Caki2 (cell line): ENCODE measurements around the gene ANKRD10. TPM values are rescaled to one million over a fixed set of nuclear protein-coding genes. Genes with fewer than 3 reads are reported as not detected.

Experiments
- DNase-seq: peaks from one replicate; pipeline ENCODE4 v3.0.0-alpha.2; 2015; ENCODE audit warnings: low read depth
- in situ Hi-C: cut with HindIII; loops from 2 replicates; pipeline ENCODE4 v1.10.0; 2016; ENCODE audit warnings: low sequenced_read_pairs, low pct_unique_long_range_greater_than_20kb, mixed read lengths
- total RNA-seq: library from RNA; depleted of rRNA; stranded (reverse); fragments of >200 nt; shearing (Covaris generic); gene quantifications from 2 replicates; pipeline ENCODE4 v1.2.3, GENCODE V29; 2014; ENCODE audit warnings: low replicate concordance

The ANKRD10 gene
- total RNA-seq, 1 experiment from 2014 or later: 36.1 TPM

DNA sequence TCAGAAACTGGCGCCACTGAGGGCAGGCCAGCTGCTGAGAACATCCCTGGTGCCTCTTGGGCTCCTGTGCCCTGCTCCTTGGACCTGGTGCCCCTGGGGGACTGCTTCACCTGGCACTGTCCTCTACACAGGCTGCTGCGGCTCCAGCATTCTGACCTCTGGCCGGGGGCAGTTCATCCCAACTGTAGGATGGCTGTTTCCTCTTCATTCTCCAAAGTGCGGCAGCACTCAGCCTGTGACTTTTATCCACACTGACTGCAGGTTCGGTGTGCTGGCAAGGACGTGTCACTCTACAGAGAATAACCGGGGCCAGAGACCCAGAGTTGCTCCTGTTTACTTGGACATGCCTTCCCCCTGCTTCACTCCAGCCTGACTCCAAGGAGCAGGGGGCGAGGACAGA lies 7.6 kb upstream of the ANKRD10 start:
- no peak for DNase-seq
- in situ Hi-C loops: no loop called here

DNA sequence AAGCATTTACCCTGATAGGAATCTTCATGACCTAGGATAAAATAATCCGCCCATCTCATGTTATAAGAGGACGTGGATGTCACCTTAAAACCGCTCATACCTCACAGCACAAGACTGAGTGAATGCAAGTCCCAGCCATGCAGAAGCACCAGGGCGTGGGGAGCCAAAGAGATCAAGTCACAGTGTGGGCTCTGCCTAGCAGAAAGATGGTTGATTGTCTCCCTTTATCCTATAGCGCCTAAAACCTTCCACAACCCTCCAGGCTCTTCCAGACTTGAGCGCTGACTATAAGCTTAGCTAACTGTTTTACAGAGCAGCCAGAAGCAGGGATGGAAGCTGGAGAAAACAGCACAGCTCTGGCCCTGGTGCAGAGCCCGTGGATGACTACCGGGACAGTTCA lies 6.8 kb upstream of the ANKRD10 start:
- in situ Hi-C loops: no loop called here

DNA sequence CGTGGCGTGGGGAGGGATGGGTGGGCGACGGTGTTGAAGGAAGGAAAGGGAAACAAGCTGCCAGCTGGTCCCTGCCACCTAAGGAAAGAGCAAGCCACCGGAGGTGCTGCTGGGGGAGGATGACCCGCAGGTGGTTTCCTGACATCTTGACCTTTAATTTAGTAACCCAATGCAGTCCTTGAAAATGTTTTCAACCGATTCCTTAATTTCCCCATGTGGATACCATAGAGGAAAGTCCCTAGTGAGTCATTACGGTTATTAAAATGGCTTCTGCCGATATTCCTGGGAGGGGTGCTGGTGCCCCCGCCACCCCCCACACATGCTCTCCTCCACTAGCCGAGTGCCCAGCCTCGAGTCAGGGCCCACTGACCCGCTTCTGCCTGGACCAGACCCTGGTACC lies 6.3 kb upstream of the ANKRD10 start:
- in situ Hi-C loops: no loop called here
- DNase-seq: no peak

More for the DNA sequence above, 6.8 kb upstream of the ANKRD10 start:
- no peak for DNase-seq

DNA sequence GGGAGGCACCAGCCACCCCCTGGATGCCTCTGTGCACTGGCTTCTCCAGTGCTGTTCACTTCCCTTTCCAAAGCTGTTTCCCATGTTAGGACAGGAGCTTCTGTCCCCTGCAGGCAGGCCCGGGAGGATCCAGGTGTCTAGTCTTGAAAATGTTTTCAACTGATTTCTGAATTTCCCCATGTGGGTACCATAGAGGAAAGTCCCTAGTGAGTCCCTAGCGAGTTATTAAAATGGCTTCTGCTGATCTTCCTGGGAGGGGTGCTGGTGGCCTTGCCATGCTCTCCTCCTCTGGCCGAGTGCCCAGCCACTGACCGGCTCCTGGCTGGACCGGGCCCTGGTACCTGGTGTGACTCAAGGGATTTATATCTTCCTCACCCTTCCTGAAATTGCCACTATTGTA lies 5.2 kb upstream of the ANKRD10 start:
- in situ Hi-C loops: no loop called here
- no peak for DNase-seq

DNA sequence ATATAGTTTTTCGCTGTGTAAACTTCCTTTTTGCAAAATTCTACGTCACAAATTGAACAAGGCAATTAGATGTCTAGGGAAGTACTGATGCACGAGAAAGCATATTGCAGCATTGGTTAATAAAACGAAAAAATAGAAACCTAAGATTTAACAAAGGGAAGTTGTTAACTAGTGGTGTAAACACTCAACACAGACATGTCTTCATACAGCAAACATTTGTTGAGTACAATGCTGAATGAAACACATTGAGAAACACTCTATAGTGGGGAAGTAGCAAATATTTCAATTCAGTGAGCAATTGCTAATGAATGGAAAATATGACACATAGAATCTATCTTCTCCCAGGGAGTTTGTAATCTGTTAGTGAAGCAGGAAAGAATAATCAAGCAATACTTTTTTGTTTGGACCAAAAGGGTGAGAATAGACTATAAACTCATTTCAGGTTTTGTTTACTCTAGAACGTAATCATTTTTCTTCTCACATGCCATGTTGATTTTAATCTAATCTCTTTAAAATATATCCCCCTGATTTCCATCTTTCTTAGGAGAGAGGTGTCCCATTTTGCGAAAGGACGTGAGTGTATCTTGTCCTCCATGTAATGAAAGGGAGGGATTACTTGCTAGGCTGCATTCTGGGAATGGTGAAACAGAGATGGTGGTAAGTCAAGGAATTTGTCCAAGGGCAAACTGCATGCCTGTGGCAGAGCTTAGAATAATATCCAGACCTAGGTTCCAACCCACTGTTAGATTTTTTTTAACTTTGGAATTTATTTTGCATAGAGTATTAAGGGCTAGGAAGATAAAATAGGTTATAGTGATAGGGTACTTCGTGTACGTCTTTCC lies 1.7 kb upstream of the ANKRD10 start:
- in situ Hi-C loops: no loop called here
- no peak for DNase-seq

DNA sequence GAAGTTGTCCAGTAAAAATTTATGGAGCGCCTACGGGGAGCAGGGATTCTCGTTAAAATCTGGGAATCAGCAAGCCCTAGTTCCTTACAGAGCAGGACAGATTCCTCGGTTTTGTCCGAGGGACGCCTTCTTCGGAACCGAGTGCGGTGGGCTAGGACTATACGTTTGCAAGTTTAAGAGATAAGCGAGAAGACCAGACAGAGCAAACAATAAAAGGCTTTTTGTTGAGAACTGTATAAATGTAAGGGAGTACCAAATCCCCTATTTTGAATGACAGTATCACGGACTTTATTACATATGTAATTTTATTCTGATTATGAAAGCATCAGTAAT lies 971 bp upstream of the ANKRD10 start:
- in situ Hi-C loops: no loop called here
- DNase-seq: no peak

DNA sequence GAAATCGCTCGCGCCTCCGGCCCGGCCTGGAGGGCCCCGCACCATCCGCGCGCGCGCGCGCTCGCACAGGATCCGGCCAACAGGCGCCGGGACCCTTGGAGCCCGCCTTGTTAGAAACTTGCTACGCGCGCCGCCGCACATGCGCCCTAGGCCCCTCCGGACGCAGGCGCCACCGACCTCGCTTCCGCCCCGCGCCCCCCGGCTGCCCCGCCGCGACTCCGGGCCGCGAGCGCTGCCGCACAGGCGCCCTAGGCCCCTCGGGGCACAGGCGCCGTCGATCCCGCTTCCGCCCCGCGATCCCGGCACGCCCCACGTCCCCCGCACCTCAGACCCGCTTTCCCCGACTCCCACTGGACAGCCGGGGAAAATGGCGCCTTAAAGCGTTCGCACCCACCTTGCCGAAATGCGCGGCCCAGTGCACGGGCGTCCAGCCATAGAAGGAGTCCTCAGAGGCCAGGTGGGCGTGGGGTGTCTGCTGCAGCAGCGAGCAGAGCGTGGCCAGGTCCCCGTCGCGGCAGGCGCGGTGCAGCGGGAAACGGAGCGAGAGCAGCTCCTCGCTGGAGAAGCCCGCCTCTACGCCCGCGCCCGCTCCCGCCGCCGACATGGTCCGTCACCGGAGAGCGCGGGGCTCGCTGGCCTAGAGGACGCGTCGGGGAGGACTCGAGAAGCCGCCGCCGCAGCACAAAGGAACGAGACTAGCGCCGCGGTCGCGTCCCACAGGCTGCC lies 375 bp downstream of the ANKRD10 start:
- in situ Hi-C loops: no loop called here
- peak; percentile 68 for DNase-seq

DNA sequence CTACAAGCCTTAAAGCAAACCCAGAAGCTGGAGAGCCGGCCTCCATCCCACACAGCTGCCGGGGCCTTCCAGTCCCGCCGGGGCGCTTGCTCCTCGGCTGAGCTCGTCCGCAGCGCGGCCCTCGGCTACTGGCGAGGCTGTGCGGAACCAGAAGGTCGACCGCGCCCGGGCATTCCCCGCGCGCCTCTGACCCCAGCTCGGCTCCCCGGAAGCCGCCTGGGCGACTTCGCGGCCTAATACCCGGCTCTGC lies 863 bp downstream of the ANKRD10 start:
- in situ Hi-C loops: no loop called here

DNA sequence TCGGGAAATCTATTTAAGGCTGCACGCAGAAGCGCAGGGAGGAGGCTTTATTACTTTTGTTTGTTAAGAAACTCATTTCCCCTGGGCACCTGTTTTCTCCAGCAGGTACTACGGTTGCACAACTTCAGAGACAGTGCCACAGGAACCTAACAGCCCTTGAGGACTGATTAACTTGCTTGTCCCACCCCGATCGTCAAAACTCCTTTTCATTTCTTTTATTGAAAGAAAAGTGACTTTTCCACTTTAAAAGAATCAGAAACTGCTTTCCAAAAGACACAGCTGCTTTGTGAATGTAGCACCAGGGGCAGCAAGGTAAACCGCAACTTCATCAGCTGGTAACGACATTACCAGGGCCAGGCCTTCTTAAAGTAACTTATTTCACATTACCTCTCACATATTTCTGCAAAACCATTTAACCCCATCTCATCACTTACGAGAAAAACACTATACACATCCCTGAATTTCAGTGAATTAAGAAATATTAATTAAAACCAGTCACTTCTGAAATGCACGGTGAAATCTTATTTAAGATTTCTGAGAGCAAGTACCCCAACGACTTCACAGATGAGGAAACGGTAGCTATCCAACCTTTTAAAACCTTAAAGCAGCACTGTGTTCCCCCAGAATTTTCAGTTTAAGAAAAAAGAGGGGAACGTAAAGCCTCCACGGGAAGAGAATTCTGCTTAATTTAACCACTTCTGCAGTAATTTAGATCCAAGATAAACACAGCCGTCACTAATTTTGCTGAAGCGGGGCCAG lies 1.4 kb downstream of the ANKRD10 start:
- no peak for DNase-seq
- in situ Hi-C loops: no loop called here

More for the DNA sequence above, 863 bp downstream of the ANKRD10 start:
- DNase-seq: no peak

DNA sequence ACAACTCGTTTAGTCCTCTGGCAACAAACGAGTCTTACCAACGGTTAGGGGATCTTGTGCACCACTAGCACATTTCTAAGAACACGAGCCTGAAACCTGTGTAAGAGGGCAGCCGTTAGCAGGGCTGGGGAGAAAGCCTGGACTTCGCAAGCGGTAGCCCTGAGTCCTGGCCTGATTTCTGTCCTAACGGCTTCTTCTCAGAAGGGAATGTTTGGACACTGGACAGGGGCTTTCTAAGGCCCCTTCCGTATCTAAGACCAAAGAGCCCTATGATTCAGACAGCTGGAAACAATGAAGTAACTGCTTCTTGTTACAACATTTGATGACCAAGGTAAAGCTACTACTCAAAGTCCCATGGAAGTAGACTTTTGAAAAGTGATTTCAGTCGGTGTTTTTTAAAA lies 2.2 kb downstream of the ANKRD10 start:
- in situ Hi-C loops: no loop called here
- no peak for DNase-seq

DNA sequence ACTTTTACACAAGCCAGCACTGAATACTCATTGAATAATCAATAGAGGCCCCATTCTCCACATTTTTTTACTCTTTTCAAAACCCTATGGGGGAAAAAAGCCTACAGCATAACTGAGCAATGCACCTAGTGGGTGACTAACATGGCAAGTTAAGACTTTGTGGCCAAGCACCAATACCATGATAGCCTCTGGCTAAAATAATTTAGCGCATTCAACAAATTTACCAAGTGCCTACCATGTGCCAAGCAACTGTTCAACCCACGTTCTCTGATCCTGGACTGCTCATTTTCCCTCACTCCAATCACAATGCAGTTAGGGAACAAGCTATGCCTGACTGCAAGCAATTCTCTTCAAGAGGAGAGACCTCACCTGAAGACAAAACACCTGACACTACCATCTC lies 3.0 kb downstream of the ANKRD10 start:
- in situ Hi-C loops: no loop called here

DNA sequence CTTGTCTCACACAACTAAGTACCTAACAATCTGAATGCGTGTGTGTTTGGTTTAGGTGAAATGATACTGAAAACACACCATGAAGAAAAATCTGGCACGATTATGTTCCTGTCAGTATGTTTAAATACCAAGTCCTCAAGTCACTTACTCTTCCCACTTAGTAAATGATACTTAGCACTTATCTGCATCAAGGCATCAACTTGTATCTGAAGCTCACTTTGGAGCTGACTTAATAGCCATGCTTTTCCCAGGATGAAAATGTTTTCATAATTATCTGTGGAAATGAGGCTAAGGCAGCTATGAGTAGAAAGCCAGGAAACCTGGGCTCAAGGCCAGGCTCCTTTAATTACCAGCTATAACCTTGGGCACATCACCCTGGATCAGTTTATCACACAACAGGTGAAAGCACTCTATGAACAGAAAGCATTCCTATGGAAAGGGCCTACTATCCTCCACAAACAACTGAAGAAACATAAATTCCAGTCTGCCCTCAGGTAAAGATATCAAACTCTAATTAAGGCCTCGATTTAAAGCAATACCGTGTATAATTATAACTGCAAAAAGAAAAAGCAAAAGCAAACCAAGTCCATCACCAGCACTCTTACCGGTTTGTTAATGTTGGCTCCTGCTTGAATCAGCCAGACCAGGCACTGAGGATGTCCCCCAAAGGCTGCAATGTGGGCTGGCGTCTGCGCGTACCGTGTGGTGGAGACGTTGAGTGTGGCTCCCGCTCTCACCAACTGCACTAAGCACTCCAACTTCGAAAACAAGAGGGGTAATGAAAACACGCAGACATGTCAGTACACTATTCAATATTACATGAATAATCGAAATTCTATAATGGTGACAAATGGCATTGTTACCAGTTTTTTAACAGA lies 4.6 kb downstream of the ANKRD10 start:
- in situ Hi-C loops: no loop called here
- no peak for DNase-seq

More for the DNA sequence above, 3.0 kb downstream of the ANKRD10 start:
- no peak for DNase-seq

DNA sequence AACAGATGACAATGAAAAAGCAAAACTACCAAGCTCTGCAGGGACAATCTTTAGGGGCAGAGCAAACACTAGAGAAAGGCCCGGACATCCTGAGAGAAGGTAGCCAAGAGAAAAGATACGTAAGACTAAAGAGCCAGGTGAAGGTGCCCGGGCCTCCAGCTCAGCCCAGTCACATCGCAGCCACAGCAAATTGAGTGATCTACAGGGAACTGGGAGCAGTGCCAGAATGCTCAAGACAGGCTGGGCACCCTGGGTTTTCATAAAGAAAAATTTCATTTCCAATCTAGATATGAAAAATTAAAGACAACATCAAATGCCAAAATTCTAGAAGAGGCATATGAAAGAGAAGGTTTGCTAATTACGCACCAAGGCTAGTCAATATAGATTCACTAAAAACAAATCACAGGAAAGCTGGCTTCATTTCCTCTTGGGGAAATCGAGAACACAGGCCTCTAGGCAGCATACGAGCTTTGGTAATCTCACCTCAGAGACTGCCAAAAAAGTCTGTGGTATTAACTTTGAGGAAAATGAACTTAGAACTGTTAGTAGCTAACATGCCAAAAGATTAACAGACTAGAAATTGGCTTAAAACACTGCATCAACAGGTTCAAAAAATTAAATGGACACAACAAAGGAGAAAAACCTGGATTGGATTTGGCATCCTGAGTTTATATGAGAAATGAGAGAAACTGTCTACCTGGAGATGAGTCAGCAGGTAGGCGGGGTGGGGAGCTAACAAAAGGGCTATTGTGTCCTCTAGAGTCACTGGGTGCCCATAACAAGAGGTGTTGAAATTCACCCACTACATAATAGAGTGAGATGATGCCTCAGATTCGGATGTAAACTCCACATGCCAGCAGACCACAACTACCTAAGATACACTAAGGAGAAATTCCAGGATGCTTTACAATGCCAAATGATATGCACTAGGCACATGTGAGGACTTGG lies 6.6 kb downstream of the ANKRD10 start:
- peak; percentile 73 for DNase-seq
- in situ Hi-C loops: no loop called here

DNA sequence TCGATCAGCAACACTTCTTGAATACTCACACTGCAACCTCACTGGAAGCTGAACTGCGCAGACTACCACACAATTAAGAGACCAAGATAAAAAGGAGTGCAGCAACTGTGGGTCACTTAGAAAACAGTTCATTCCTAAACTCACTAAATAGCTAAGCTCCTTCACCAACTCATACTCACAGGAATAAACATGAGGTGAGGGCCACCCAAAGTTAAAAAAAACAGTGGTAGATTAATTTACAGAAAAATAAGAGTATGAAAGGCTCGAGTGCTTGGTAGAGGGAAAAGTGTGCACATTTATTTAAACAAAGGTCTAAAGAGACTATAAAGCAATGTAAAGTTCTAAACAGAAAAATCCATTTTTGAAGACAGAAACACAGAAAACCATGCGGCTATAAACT lies 7.6 kb downstream of the ANKRD10 start:
- in situ Hi-C loops: no loop called here
- no peak for DNase-seq

DNA sequence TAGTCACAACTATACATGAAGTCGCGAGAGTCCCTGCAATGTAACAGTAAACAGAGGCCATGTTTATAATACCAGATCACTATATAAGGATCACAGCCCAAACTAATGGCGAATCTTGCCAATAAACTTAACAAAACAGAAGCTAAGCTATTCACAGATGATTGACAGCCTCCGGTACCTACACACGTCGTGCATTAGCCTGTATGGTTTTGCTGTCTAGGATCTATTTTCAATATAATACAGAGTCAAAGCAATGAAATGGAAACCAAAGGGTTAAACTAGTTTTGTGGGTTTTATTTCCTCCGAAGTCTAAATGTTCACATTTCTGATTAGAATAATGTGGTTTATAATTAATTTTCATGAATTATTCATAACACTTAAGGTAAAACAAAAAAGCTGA lies 10.1 kb downstream of the ANKRD10 start:
- in situ Hi-C loops: no loop called here
- no peak for DNase-seq

DNA sequence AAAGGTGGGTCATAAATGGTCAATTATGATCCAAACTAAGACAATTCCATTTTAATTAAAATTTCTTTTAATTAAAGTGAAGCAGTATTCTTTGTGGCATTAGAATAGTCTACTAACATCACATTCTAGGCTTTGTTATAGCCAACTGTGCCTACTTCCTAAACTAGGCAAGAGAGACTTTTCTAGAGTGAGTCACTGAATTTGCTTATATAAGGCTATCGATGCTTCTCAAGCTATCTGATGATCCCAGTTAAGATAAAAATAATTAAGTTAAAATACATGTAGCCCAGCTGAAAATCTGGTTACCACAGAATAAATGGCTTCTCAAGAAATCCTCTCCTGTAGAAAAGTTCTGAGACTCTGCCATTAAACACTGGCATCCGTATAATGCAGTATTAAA lies 12.5 kb downstream of the ANKRD10 start:
- DNase-seq: no peak
- in situ Hi-C loops: no loop called here

DNA sequence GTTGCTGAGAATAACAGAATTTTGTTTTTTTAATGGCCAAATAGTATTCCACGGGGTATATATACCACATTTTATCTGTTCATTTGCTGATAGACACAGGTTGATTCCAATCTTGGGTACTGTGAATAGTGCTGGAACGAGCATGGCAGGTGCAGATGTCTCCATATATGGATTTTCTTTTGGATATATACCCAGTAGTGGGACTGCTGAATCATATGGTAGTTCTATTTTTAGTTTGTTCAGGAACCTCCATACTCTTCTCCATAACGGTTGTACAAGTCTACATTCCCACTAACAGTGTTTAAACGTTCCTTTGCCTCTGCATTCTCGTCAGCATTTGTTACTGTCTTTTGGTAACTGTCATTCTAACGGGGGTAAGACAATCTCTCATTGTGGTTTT lies 17.3 kb downstream of the ANKRD10 start:
- in situ Hi-C loops: no loop called here
- DNase-seq: no peak

DNA sequence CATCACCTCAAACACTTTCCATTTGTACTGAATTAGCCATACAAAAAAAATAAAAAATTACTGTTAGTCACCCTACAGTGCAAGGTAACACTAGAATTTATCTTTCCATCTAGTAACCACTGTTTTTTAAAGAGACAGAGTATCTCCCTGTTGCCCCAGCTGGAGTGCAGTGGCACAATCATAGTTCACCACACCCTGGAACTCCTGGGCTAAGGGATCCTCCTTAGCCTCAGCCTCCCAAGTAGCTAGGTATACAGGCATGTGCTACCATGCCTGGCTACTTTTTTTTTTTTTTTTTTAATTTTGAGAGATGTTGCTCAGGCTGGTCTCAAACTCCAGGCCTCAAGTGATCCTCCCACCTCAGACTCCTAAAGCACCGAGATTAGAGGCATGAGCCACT lies 17.9 kb downstream of the ANKRD10 start:
- DNase-seq: no peak
- in situ Hi-C loops: no loop called here
